ENCODE data around the gene TRIOBP. TPM values are rescaled to one million over a fixed set of nuclear protein-coding genes. Genes with fewer than 3 reads are reported as not detected.

The TRIOBP gene
- total RNA-seq, 1 donor from 2014 or later: 103 TPM

DNA sequence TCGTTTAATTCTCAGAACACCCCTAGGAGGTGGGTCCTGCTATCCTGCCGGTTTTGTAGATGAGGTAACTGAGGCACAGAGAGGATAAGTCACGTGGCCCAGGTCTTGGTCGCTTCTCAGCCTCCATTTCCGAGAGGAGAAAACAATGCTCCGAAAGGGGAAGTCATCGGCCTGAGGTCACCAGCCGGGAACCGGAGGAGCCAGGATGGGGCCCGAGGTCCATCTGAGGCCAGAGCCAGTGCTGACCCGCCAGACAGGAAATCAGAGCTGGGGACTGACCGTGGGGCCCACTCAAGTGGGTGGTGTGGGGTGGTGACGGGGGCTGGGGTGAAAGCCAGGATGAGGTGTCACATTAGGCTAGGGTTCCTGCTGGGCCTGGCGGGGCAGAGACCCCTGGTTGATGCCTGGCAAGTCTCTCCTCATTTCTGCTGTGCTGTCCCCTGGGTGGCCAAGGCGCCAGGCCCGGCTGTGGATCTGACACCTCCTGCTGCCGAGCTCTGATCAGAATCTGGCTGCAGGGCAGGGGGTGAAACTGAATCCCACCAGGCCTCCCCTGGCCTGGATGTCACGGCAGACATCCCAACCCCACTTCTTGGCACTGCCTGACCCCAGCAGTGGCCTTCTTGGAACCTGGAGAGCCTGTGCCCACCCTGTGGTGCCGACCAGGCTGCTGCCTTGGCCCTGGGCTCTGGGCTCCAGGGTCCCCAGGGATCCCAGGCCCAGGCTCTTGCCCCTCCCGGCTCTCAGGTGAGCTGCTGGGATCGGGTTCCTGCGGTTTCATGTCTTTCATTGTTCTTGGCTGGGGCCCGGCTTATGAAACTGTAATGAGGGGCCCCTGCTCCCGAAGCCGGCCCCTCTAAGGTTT, 12.0 kb downstream of the TRIOBP start:
- Mint-ChIP-seq H3K27me3 (ENCODE audit: unreplicated experiment) (no peaks in the 10 kb centered on the region), H3K36me3 (ENCODE audit: unreplicated experiment) (no peaks in the 10 kb centered on the region), H3K4me3 (ENCODE audit: unreplicated experiment) (no peak overlapping the region), H3K27ac (ENCODE audit: unreplicated experiment) (no peak overlapping the region), H3K4me1 (ENCODE audit: unreplicated experiment) (no peaks in the 10 kb centered on the region), H3K9me3 (ENCODE audit: unreplicated experiment) (no peaks in the 10 kb centered on the region)
- TF ChIP-seq, protein P1, sequence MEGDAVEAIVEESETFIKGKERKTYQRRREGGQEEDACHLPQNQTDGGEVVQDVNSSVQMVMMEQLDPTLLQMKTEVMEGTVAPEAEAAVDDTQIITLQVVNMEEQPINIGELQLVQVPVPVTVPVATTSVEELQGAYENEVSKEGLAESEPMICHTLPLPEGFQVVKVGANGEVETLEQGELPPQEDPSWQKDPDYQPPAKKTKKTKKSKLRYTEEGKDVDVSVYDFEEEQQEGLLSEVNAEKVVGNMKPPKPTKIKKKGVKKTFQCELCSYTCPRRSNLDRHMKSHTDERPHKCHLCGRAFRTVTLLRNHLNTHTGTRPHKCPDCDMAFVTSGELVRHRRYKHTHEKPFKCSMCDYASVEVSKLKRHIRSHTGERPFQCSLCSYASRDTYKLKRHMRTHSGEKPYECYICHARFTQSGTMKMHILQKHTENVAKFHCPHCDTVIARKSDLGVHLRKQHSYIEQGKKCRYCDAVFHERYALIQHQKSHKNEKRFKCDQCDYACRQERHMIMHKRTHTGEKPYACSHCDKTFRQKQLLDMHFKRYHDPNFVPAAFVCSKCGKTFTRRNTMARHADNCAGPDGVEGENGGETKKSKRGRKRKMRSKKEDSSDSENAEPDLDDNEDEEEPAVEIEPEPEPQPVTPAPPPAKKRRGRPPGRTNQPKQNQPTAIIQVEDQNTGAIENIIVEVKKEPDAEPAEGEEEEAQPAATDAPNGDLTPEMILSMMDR (IDR thresholded peaks at IDR 0.05): no peak
- DNase-seq (ENCODE audit: extremely low spot score, unreplicated experiment): no peak

DNA sequence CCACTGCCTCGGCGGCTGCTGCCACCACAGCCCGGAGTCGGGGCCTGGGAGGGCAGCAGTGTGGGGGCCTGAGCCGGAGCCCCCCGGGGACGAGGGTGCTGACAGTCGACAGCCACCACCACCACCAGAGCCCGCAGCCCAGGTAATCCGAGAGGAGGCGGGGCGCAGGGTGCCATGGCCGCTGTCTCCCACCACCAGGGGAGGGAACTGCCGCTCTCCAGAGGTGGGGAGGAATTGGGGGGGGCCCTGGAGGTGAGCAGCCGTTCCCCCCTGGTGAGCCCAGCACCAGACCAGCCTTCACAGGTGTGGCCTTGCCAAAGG, 12.6 kb downstream of the TRIOBP start:
- Mint-ChIP-seq H3K36me3 (ENCODE audit: unreplicated experiment) (no peaks in the 10 kb centered on the region), H3K4me3 (ENCODE audit: unreplicated experiment) (no peak overlapping the region), H3K27ac (ENCODE audit: unreplicated experiment) (no peak overlapping the region), H3K27me3 (ENCODE audit: unreplicated experiment) (no peaks in the 10 kb centered on the region), H3K4me1 (ENCODE audit: unreplicated experiment) (no peaks in the 10 kb centered on the region), H3K9me3 (ENCODE audit: unreplicated experiment) (no peaks in the 10 kb centered on the region)
- DNase-seq (ENCODE audit: extremely low spot score, unreplicated experiment): no peak
- TF ChIP-seq, protein P1 (IDR thresholded peaks at IDR 0.05): no peak

DNA sequence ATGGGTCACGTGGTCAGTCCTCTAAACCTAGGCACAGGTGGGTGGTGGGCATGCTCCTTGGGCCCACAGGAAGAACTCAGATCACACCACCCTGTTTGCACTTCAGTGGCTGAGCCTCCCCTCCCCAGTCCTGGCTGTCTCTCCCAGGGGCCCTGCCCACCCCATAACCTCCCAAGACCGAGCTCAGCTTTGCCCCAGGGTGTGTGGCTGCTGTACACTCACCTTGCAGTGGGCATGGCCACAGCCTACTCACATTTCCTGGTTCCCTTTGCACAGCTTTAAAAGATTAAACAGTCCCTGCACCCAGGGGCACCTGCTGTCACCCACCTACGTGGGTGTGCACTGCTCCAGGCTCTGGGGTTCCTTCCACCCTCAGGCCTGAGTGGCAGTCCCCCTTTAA, 13.8 kb downstream of the TRIOBP start:
- TF ChIP-seq, protein P1 (IDR thresholded peaks at IDR 0.05): no peak
- H3K36me3 Mint-ChIP-seq (ENCODE audit: unreplicated experiment): no peaks in the 10 kb centered on the region
- no peak overlapping the region for H3K27ac Mint-ChIP-seq (ENCODE audit: unreplicated experiment)
- H3K4me3 Mint-ChIP-seq (ENCODE audit: unreplicated experiment): no peak overlapping the region
- no peaks in the 10 kb centered on the region for H3K4me1 Mint-ChIP-seq (ENCODE audit: unreplicated experiment)
- H3K9me3 Mint-ChIP-seq (ENCODE audit: unreplicated experiment): no peaks in the 10 kb centered on the region
- H3K27me3 Mint-ChIP-seq (ENCODE audit: unreplicated experiment): no peaks in the 10 kb centered on the region
- DNase-seq (ENCODE audit: extremely low spot score, unreplicated experiment): no peak

DNA sequence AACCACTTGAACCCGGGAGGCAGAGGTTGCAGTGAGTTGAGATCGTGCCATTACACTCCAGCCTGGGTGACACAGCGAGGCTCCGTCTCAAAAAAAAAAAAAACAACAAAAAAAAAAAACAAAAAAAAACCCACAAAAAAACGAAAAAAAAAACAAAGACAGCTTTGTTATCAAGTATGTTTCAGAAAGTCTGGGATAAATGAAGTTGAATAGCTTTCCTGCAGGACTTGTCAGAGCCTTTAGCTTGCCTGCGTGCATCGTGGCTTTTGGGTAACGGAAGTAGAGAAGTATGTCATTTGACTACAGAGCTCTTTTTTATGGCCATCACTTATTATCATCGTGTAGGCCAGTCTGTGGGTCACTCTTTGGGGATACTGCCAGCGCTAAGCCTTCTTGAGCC, 14.6 kb downstream of the TRIOBP start:
- H3K27me3 Mint-ChIP-seq (ENCODE audit: unreplicated experiment): no peaks in the 10 kb centered on the region
- H3K27ac Mint-ChIP-seq (ENCODE audit: unreplicated experiment): no peak overlapping the region
- H3K4me1 Mint-ChIP-seq (ENCODE audit: unreplicated experiment): no peaks in the 10 kb centered on the region
- H3K4me3 Mint-ChIP-seq (ENCODE audit: unreplicated experiment): no peak overlapping the region
- TF ChIP-seq, protein P1 (IDR thresholded peaks at IDR 0.05): no peak
- no peak for DNase-seq (ENCODE audit: extremely low spot score, unreplicated experiment)
- no peaks in the 10 kb centered on the region for H3K36me3 Mint-ChIP-seq (ENCODE audit: unreplicated experiment)
- no peaks in the 10 kb centered on the region for H3K9me3 Mint-ChIP-seq (ENCODE audit: unreplicated experiment)

DNA sequence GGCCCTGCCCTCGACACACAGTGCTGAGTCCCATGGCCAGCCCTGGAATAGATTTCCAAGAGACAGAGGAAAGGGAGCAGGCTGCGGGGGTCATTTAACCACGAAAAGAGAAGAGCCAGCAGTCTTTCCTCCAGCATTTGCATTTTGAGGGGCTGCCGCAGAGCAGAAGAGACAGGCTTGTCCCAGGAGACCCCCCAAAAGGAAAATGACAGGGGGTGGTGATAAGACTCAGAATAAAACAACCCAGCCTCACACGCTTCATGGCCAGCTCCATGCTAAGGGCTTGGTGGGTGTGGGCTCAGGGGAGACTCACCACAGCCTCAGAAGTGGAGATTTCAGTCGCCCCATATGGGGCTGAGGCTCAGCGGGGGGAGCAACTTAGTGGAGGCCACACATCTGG, 16.9 kb downstream of the TRIOBP start:
- Mint-ChIP-seq H3K9me3 (ENCODE audit: unreplicated experiment) (no peaks in the 10 kb centered on the region), H3K27me3 (ENCODE audit: unreplicated experiment) (no peaks in the 10 kb centered on the region), H3K4me1 (ENCODE audit: unreplicated experiment) (no peaks in the 10 kb centered on the region), H3K27ac (ENCODE audit: unreplicated experiment) (no peak overlapping the region), H3K36me3 (ENCODE audit: unreplicated experiment) (no peaks in the 10 kb centered on the region), H3K4me3 (ENCODE audit: unreplicated experiment) (no peak overlapping the region)
- TF ChIP-seq, protein P1 (IDR thresholded peaks at IDR 0.05): no peak
- DNase-seq (ENCODE audit: extremely low spot score, unreplicated experiment): no peak
